ENCODE data around the gene SV2C. TPM values are rescaled to one million over a fixed set of nuclear protein-coding genes. Genes with fewer than 3 reads are reported as not detected.
A peak's percentile ranks its signal among the peaks of the same experiment; 100 is the strongest.

Gene SV2C
- total and polyA plus RNA-seq, 2 of the 13 experiments (the other 11 are each of a cell fraction or from before 2014, with no cell fraction given), result not detected

- in situ Hi-C loops (cut with HindIII; ENCODE audit: extremely low pct_ligation_motif_present, low pct_unique_long_range_greater_than_20kb), result no loop called here
- H3K27me3 ChIP-seq (ENCODE audit: control insufficient read depth in 1 of 2, insufficient read depth in 2 of 2, low read length in 2 of 2), result no peaks in the 10 kb centered on the region
- BruUV-seq (replicated peaks), result no TSS peak
- H3K27ac ChIP-seq (ENCODE audit: extremely low read length, insufficient read depth, low read length), result peak overlapping the region; percentile 52
- H2AFZ ChIP-seq (ENCODE audit: low read length), result no peak overlapping the region
- 2% methylated on average over 13 of the region's 13 CpGs for WGBS (ENCODE audit: low lambda C conversion rate)
- peak overlapping the region; percentile 78 for H3K4me2 ChIP-seq (ENCODE audit: low read depth, low read length)
- CTCF ChIA-PET (ENCODE audit: low intra/inter-chr PET ratio, low total read pairs), result no interaction called here
- FAIRE-seq (peak; percentile 96), ATAC-seq (peak; percentile 98), DNase-seq (ENCODE audit: low spot score) (peak; percentile 86)
- intact Hi-C loops (cut with micrococcal nuclease; ENCODE audit: unreplicated experiment), result loop anchor here (5.0 kb wide), 1 partner anchor 57 kb away; no protein-coding TSS in a partner anchor
- no peak overlapping the region; the same call in 1 of the 2 replicates for H3K9ac ChIP-seq (ENCODE audit: insufficient read depth, low read depth, low read length)
- no peaks in the 10 kb centered on the region for H3K9me3 ChIP-seq (ENCODE audit: low read length)
- peaks cover 77% of the 10 kb centered on the region for H3K4me1 ChIP-seq (ENCODE audit: insufficient read depth, low read length)
- POLR2A ChIA-PET, result interaction anchor here (0.9 to 1.2 kb wide), 3 partner anchors 10 to 14 kb away, joined by 3 to 6 read pairs (median 4); partner anchors contain the start of gene IQGAP2
- H3K79me2 ChIP-seq (ENCODE audit: insufficient read depth, low read length), result no peaks in the 10 kb centered on the region
- H4K20me1 ChIP-seq (ENCODE audit: insufficient read depth, low read length), result no peaks in the 10 kb centered on the region
- no peaks in the 10 kb centered on the region; a peak in 1 of 5 replicates for H3K36me3 ChIP-seq (replicated peaks in 1 of 2; ENCODE audit: control insufficient read depth in 1 of 2, insufficient read depth in 2 of 2, low read length in 2 of 2)
- peak overlapping the region; percentile 31 to 49 (median 34); a peak in 4 of 6 replicates for H3K4me3 ChIP-seq (replicated peaks in 1 of 3; ENCODE audit: insufficient read depth in 1 of 3, low read depth in 2 of 3, low read length in 3 of 3)
- TF ChIP-seq GATAD2A (CRISPR knock-in tag; IDR thresholded peaks at IDR 0.05) (peak; percentile 79), ZNF234 (CRISPR knock-in tag; conservative IDR thresholded peaks at IDR 0.05) (no peak), REL (CRISPR knock-in tag; conservative IDR thresholded peaks at IDR 0.05) (no peak), ZNF770 (CRISPR knock-in tag; IDR thresholded peaks at IDR 0.05) (no peak), MBNL3 (CRISPR knock-in tag; conservative IDR thresholded peaks at IDR 0.05) (no peak), SALL1 (CRISPR knock-in tag; IDR thresholded peaks at IDR 0.05) (peak; percentile 87), ZNF616 (CRISPR knock-in tag; IDR thresholded peaks at IDR 0.05; ENCODE audit: low read depth) (no peak), KDM5B (CRISPR knock-in tag; IDR thresholded peaks at IDR 0.05; ENCODE audit: borderline replicate concordance) (no peak), RXRA (CRISPR knock-in tag; IDR thresholded peaks at IDR 0.05) (no peak; the same call in 1 of the 2 replicates), STAT5B (CRISPR knock-in tag; IDR thresholded peaks at IDR 0.05) (no peak), ZBTB38 (CRISPR knock-in tag; IDR thresholded peaks at IDR 0.05) (no peak), KDM6A (CRISPR knock-in tag; IDR thresholded peaks at IDR 0.05; ENCODE audit: low read depth) (peak; percentile 17; the same call in 1 of the 2 replicates), KLF6 (CRISPR knock-in tag; IDR thresholded peaks at IDR 0.05) (no peak)
- TF ChIP-seq, protein P1, sequence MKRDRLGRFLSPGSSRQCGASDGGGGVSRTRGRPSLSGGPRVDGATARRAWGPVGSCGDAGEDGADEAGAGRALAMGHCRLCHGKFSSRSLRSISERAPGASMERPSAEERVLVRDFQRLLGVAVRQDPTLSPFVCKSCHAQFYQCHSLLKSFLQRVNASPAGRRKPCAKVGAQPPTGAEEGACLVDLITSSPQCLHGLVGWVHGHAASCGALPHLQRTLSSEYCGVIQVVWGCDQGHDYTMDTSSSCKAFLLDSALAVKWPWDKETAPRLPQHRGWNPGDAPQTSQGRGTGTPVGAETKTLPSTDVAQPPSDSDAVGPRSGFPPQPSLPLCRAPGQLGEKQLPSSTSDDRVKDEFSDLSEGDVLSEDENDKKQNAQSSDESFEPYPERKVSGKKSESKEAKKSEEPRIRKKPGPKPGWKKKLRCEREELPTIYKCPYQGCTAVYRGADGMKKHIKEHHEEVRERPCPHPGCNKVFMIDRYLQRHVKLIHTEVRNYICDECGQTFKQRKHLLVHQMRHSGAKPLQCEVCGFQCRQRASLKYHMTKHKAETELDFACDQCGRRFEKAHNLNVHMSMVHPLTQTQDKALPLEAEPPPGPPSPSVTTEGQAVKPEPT (CRISPR knock-in tag; IDR thresholded peaks at IDR 0.05; ENCODE audit: low read depth), result no peak
- TF ChIP-seq, protein P2, sequence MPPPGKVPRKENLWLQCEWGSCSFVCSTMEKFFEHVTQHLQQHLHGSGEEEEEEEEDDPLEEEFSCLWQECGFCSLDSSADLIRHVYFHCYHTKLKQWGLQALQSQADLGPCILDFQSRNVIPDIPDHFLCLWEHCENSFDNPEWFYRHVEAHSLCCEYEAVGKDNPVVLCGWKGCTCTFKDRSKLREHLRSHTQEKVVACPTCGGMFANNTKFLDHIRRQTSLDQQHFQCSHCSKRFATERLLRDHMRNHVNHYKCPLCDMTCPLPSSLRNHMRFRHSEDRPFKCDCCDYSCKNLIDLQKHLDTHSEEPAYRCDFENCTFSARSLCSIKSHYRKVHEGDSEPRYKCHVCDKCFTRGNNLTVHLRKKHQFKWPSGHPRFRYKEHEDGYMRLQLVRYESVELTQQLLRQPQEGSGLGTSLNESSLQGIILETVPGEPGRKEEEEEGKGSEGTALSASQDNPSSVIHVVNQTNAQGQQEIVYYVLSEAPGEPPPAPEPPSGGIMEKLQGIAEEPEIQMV (CRISPR knock-in tag; IDR thresholded peaks at IDR 0.05; ENCODE audit: low read depth), result no peak
- TF ChIP-seq, protein P3, sequence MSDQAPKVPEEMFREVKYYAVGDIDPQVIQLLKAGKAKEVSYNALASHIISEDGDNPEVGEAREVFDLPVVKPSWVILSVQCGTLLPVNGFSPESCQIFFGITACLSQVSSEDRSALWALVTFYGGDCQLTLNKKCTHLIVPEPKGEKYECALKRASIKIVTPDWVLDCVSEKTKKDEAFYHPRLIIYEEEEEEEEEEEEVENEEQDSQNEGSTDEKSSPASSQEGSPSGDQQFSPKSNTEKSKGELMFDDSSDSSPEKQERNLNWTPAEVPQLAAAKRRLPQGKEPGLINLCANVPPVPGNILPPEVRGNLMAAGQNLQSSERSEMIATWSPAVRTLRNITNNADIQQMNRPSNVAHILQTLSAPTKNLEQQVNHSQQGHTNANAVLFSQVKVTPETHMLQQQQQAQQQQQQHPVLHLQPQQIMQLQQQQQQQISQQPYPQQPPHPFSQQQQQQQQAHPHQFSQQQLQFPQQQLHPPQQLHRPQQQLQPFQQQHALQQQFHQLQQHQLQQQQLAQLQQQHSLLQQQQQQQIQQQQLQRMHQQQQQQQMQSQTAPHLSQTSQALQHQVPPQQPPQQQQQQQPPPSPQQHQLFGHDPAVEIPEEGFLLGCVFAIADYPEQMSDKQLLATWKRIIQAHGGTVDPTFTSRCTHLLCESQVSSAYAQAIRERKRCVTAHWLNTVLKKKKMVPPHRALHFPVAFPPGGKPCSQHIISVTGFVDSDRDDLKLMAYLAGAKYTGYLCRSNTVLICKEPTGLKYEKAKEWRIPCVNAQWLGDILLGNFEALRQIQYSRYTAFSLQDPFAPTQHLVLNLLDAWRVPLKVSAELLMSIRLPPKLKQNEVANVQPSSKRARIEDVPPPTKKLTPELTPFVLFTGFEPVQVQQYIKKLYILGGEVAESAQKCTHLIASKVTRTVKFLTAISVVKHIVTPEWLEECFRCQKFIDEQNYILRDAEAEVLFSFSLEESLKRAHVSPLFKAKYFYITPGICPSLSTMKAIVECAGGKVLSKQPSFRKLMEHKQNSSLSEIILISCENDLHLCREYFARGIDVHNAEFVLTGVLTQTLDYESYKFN (CRISPR knock-in tag; conservative IDR thresholded peaks at IDR 0.05), result peak; percentile 87
Measured at GRCh38 chr5:76389513-76390154, 306.5 kb downstream of the SV2C start.
